ENCODE results near the gene NDRG3. TPM values are rescaled to one million over a fixed set of nuclear protein-coding genes. Genes with fewer than 3 reads are reported as not detected.
"Not testable (repeated sequence)": the region's sequence is repeated elsewhere in the genome, so short reads cannot be mapped to it uniquely, and the experiment has no call there.

Gene NDRG3
- polyA plus RNA-seq, 4 donors: 15.7 to 40.9 (median 25.1) TPM

DNA sequence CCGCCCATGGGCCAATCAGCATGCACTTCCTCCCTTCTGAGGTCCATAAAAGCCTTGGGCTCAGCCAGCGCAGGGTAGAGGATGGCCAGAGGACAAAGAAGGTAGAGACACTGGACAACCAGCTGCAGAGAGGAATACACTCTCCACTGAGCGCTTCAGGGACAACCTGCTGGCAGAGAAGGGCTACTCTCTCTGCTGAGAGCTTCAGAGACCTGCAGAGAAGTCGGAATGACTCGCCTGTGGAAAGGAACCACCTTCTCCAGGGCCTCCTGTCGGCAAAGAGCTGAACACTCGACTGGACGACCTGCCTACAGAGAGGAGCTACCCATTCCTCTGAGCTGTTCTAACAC, 68.5 kb downstream of the NDRG3 start:
- 95 to 98% (median 98%) methylated on average over 8 of the region's 8 CpGs for WGBS, 3 donors
- H3K4me3 ChIP-seq (ENCODE audit: low read depth in 1 of 3, low read length in 3 of 3): no peak overlapping the region
- DNase-seq: no peak
- H3K27ac ChIP-seq (ENCODE audit: low read depth in 1 of 3, low read length in 2 of 3): no peak overlapping the region
- peaks cover 0 to 16% (median 5%) of the 10 kb centered on the region in 3 donors for H3K36me3 ChIP-seq (ENCODE audit: control insufficient read depth in 3 of 3, insufficient read depth in 2 of 3, low read depth in 1 of 3, low read length in 3 of 3)
- FAIRE-seq: no peak
- H3K4me1 ChIP-seq (ENCODE audit: control insufficient read depth in 3 of 3, insufficient read depth in 2 of 3, low read depth in 1 of 3, low read length in 2 of 3): no peaks in the 10 kb centered on the region
- H3K9me3 ChIP-seq (ENCODE audit: control insufficient read depth in 2 of 2, insufficient read depth in 1 of 2, low read depth in 1 of 2, low read length in 1 of 2): peaks cover 0 to 4% of the 10 kb centered on the region in 2 donors
- H3K27me3 ChIP-seq (ENCODE audit: control insufficient read depth in 3 of 3, insufficient read depth in 3 of 3, low read length in 3 of 3): no peaks in the 10 kb centered on the region

- WGBS, 3 donors: 96 to 98% (median 97%) methylated on average over 22 to 27 of the region's 27 CpGs
Measured at GRCh38 chr20:36676701-36677421, 69.0 kb downstream of the NDRG3 start.

GRCh38 chr20:36675545-36675944, 70.3 kb downstream of the NDRG3 start:
- not testable (repeated sequence) for H3K9me3 ChIP-seq (ENCODE audit: control insufficient read depth in 2 of 2, insufficient read depth in 1 of 2, low read depth in 1 of 2, low read length in 1 of 2); DNase-seq; FAIRE-seq; H3K4me1 ChIP-seq (ENCODE audit: control insufficient read depth in 3 of 3, insufficient read depth in 2 of 3, low read depth in 1 of 3, low read length in 2 of 3); H3K27ac ChIP-seq (ENCODE audit: low read depth in 1 of 3, low read length in 2 of 3); H3K27me3 ChIP-seq (ENCODE audit: control insufficient read depth in 3 of 3, insufficient read depth in 3 of 3, low read length in 3 of 3); H3K4me3 ChIP-seq (ENCODE audit: low read depth in 1 of 3, low read length in 3 of 3)
- WGBS, 3 donors: 91 to 99% (median 97%) methylated on average over 8 of the region's 8 CpGs
- H3K36me3 ChIP-seq (ENCODE audit: control insufficient read depth in 3 of 3, insufficient read depth in 2 of 3, low read depth in 1 of 3, low read length in 3 of 3): peaks cover 0 to 16% (median 3%) of the 10 kb centered on the region in 3 donors

More at GRCh38 chr20:36676701-36677421, 69.0 kb downstream of the NDRG3 start:
- H3K4me3 ChIP-seq (ENCODE audit: low read depth in 1 of 3, low read length in 3 of 3): no peak overlapping the region
- H3K27me3 ChIP-seq (ENCODE audit: control insufficient read depth in 3 of 3, insufficient read depth in 3 of 3, low read length in 3 of 3): no peaks in the 10 kb centered on the region
- no peak overlapping the region for H3K27ac ChIP-seq (ENCODE audit: low read depth in 1 of 3, low read length in 2 of 3)
- no peaks in the 10 kb centered on the region for H3K4me1 ChIP-seq (ENCODE audit: control insufficient read depth in 3 of 3, insufficient read depth in 2 of 3, low read depth in 1 of 3, low read length in 2 of 3)
- FAIRE-seq: no peak
- H3K36me3 ChIP-seq (ENCODE audit: control insufficient read depth in 3 of 3, insufficient read depth in 2 of 3, low read depth in 1 of 3, low read length in 3 of 3): peaks cover 0 to 16% (median 3%) of the 10 kb centered on the region in 3 donors
- peaks cover 0 to 4% of the 10 kb centered on the region in 2 donors for H3K9me3 ChIP-seq (ENCODE audit: control insufficient read depth in 2 of 2, insufficient read depth in 1 of 2, low read depth in 1 of 2, low read length in 1 of 2)
- no peak for DNase-seq

DNA sequence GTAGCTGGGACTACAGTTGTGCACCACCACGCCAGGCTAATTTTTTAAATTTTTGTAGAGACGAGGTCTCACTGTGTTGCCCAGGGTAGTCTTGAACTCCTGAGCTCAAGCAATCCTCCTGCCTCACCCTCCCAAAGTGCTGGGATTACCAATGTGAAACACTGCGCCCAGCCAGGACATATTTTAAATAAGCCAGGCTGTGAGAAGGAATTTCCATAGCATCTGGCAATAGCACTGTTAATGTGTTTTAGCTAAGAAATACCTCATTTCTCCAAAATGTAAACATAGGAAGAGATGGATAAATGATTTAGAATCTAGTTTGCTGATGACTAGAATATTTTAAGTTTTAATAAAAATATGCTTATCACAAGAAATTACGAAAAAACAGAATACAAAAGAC, 72.9 kb downstream of the NDRG3 start:
- Histone ChIP-seq H3K36me3 (ENCODE audit: control insufficient read depth in 3 of 3, insufficient read depth in 2 of 3, low read depth in 1 of 3, low read length in 3 of 3) (peaks cover 3 to 12% (median 3%) of the 10 kb centered on the region in 3 donors), H3K9me3 (ENCODE audit: control insufficient read depth in 2 of 2, insufficient read depth in 1 of 2, low read depth in 1 of 2, low read length in 1 of 2) (peaks cover 0 to 4% of the 10 kb centered on the region in 2 donors), H3K27me3 (ENCODE audit: control insufficient read depth in 3 of 3, insufficient read depth in 3 of 3, low read length in 3 of 3) (no peaks in the 10 kb centered on the region), H3K4me3 (ENCODE audit: low read depth in 1 of 3, low read length in 3 of 3) (no peak overlapping the region), H3K27ac (ENCODE audit: low read depth in 1 of 3, low read length in 2 of 3) (no peak overlapping the region), H3K4me1 (ENCODE audit: control insufficient read depth in 3 of 3, insufficient read depth in 2 of 3, low read depth in 1 of 3, low read length in 2 of 3) (no peaks in the 10 kb centered on the region)
- 85 to 96% (median 89%) methylated on average over 4 of the region's 4 CpGs for WGBS, 3 donors
- DNase-seq (no peak), FAIRE-seq (no peak)

DNA sequence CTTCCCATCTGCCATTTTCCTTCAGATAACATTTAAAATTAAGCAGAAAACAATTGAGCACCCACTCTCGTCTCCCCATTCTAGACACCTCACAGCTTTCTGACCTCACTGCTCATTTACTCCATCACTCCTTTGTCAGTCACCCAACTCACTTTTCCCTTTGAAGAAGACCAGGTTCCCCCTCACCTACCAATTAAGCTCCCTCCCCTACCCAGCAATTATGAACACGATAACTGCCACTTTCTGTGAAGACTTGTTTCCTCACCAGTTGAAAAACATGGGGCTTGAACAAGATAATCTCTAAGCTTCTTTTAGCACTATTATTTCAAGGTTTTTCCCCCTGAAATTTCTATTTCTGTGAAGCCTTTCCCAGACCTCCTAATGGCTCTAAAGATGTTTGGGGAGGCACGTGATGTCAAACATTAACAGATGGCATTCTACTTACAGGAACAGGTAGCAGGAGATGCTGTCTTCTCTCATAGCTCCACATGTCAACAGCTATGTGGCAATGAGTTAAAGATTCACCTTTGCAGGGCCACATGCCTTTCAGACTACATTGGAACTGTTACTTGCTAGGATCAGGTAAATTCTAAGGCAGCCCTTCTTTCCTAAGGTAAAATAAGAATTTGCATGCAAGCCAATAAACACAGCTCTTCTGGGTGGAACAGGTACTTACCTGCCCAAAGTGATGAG, 75.1 kb downstream of the NDRG3 start:
- FAIRE-seq: no peak
- 93 to 98% (median 97%) methylated on average over 3 of the region's 3 CpGs for WGBS, 3 donors
- Histone ChIP-seq H3K9me3 (ENCODE audit: control insufficient read depth in 2 of 2, insufficient read depth in 1 of 2, low read depth in 1 of 2, low read length in 1 of 2) (no peaks in the 10 kb centered on the region), H3K27me3 (ENCODE audit: control insufficient read depth in 3 of 3, insufficient read depth in 3 of 3, low read length in 3 of 3) (no peaks in the 10 kb centered on the region), H3K4me1 (ENCODE audit: control insufficient read depth in 3 of 3, insufficient read depth in 2 of 3, low read depth in 1 of 3, low read length in 2 of 3) (no peaks in the 10 kb centered on the region), H3K4me3 (ENCODE audit: low read depth in 1 of 3, low read length in 3 of 3) (no peak overlapping the region), H3K27ac (ENCODE audit: low read depth in 1 of 3, low read length in 2 of 3) (no peak overlapping the region), H3K36me3 (ENCODE audit: control insufficient read depth in 3 of 3, insufficient read depth in 2 of 3, low read depth in 1 of 3, low read length in 3 of 3) (peaks cover 0 to 6% (median 3%) of the 10 kb centered on the region in 3 donors)
- peak in 1 of 2 donors; percentile 41 for DNase-seq

- Histone ChIP-seq H3K4me3 (ENCODE audit: low read depth in 1 of 3, low read length in 3 of 3) (no peak overlapping the region), H3K27ac (ENCODE audit: low read depth in 1 of 3, low read length in 2 of 3) (no peak overlapping the region), H3K4me1 (ENCODE audit: control insufficient read depth in 3 of 3, insufficient read depth in 2 of 3, low read depth in 1 of 3, low read length in 2 of 3) (no peaks in the 10 kb centered on the region), H3K36me3 (ENCODE audit: control insufficient read depth in 3 of 3, insufficient read depth in 2 of 3, low read depth in 1 of 3, low read length in 3 of 3) (peaks cover 3 to 8% (median 8%) of the 10 kb centered on the region in 3 donors), H3K9me3 (ENCODE audit: control insufficient read depth in 2 of 2, insufficient read depth in 1 of 2, low read depth in 1 of 2, low read length in 1 of 2) (no peaks in the 10 kb centered on the region), H3K27me3 (ENCODE audit: control insufficient read depth in 3 of 3, insufficient read depth in 3 of 3, low read length in 3 of 3) (no peaks in the 10 kb centered on the region)
- FAIRE-seq (no peak), DNase-seq (peak in 1 of 2 donors; percentile 24)
- 74 to 82% (median 76%) methylated on average over 4 of the region's 4 CpGs for WGBS, 3 donors
Measured at GRCh38 chr20:36666181-36666740, 79.6 kb downstream of the NDRG3 start.

GRCh38 chr20:36663031-36663430, 82.9 kb downstream of the NDRG3 start:
- WGBS, 3 donors: 85 to 94% (median 88%) methylated on average over 2 of the region's 2 CpGs
- no peak overlapping the region for H3K4me3 ChIP-seq (ENCODE audit: low read depth in 1 of 3, low read length in 3 of 3)
- H3K4me1 ChIP-seq (ENCODE audit: control insufficient read depth in 3 of 3, insufficient read depth in 2 of 3, low read depth in 1 of 3, low read length in 2 of 3): no peaks in the 10 kb centered on the region
- no peak overlapping the region for H3K27ac ChIP-seq (ENCODE audit: low read depth in 1 of 3, low read length in 2 of 3)
- H3K36me3 ChIP-seq (ENCODE audit: control insufficient read depth in 3 of 3, insufficient read depth in 2 of 3, low read depth in 1 of 3, low read length in 3 of 3): peaks cover 5 to 12% (median 8%) of the 10 kb centered on the region in 3 donors
- H3K9me3 ChIP-seq (ENCODE audit: control insufficient read depth in 2 of 2, insufficient read depth in 1 of 2, low read depth in 1 of 2, low read length in 1 of 2): no peaks in the 10 kb centered on the region
- FAIRE-seq (no peak), DNase-seq (no peak)
- H3K27me3 ChIP-seq (ENCODE audit: control insufficient read depth in 3 of 3, insufficient read depth in 3 of 3, low read length in 3 of 3): no peaks in the 10 kb centered on the region

GRCh38 chr20:36658300-36658699, 87.6 kb downstream of the NDRG3 start:
- Histone ChIP-seq H3K9me3 (ENCODE audit: control insufficient read depth in 2 of 2, insufficient read depth in 1 of 2, low read depth in 1 of 2, low read length in 1 of 2) (no peaks in the 10 kb centered on the region), H3K36me3 (ENCODE audit: control insufficient read depth in 3 of 3, insufficient read depth in 2 of 3, low read depth in 1 of 3, low read length in 3 of 3) (peaks cover 5 to 17% (median 5%) of the 10 kb centered on the region in 3 donors), H3K27ac (ENCODE audit: low read depth in 1 of 3, low read length in 2 of 3) (no peak overlapping the region), H3K4me1 (ENCODE audit: control insufficient read depth in 3 of 3, insufficient read depth in 2 of 3, low read depth in 1 of 3, low read length in 2 of 3) (no peaks in the 10 kb centered on the region), H3K4me3 (ENCODE audit: low read depth in 1 of 3, low read length in 3 of 3) (no peak overlapping the region), H3K27me3 (ENCODE audit: control insufficient read depth in 3 of 3, insufficient read depth in 3 of 3, low read length in 3 of 3) (no peaks in the 10 kb centered on the region)
- DNase-seq (peak in 1 of 2 donors; percentile 6), FAIRE-seq (no peak)
- WGBS, 3 donors: 64 to 91% (median 65%) methylated on average over 3 of the region's 3 CpGs
